Activated CD4-positive, alpha-beta T cell treated with anti-CD3 and anti-CD28 coated beads for 1 hour (primary cell): ENCODE results near the gene ARSB.
"Not testable (repeated sequence)": the region's sequence is repeated elsewhere in the genome, so short reads cannot be mapped to it uniquely, and the experiment has no call there.

Experiments
- DNase-seq: peaks from one replicate; pipeline ENCODE4 v3.0.0-alpha.2; 2020

Gene ARSB

GRCh38 chr5:78744951-78745534, 240.1 kb downstream of the ARSB start:
- no peak for DNase-seq

DNA sequence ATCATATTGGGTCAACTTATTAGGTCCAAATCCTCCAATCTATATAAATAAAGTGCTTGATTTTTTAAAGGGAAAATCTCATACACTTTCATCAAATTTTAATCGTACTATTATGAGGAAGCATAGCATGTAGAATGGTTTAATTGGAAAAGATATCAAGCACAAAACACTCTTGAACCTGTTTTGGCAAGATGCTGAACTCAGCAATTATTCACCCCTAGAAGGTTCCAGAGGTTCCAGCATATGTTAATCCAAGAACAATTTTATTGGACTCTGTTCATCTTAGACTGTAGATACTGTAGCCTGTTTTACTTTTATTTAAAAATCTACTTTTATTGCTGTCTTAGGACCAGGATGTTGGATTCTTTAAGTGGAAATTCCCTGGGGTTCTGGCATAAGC, 244.1 kb downstream of the ARSB start:
- DNase-seq = no peak

- no peak for DNase-seq
Observed at GRCh38 chr5:78738693-78739300, 246.3 kb downstream of the ARSB start.

- no peak for DNase-seq
Observed at GRCh38 chr5:78738104-78738503, 247.0 kb downstream of the ARSB start.

- no peak for DNase-seq
Observed at GRCh38 chr5:78735834-78736463, 249.2 kb downstream of the ARSB start.

- DNase-seq = no peak
Observed at GRCh38 chr5:78734950-78735349, 250.2 kb downstream of the ARSB start.

DNA sequence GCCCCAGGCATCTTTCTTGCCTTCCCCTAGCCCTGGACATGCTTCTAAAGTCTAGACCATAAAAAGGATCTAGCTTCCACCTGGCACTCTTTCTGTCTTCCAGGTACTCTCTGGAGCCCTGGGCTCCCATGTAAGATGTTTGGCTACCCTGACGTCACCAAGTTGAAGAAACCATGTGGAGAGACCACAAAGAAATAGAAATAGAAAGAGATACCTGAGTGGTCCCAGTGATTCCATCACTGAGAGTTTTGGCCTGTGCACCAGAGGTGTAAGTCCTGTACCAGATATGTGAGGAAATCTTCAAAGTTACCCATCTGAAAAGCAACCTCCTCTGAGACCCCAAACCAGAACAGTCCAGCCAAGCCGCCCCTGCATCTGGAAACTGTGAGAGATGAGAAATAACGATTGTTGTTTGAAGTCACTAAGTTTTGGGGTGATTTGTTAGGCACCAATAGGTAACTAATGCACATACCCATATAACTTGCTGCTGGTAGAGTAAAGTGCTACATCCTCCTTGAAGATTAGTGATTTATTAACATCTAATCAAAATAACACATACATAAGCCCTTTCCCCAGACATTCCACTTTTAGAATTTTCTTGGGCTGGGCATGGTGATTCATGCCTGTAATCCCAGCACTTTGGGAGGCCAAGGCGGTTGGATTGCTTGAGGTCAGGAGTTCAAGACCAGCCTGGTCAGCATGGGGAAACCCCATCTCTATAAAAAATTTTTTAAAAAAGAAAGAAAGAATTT, 250.8 kb downstream of the ARSB start:
- DNase-seq = no peak

DNA sequence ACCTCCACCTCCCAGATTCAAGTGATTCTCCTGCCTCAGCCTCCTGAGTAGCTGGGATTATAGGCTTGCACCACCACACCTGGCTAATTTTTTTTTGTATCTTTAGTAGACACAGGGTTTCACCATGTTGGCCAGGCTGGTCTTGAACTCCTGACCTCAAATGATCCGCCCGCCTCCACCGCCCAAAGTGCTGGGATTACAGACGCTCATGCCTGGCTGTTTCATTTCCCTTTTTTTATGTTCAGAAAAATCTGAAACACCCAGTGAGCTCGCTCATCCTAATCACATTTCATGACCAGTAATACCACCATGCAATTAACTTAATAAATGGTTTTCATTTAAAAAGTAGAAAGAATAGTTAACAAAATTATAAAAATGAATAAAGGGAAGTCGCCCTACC, 252.4 kb downstream of the ARSB start:
- not testable (repeated sequence) for DNase-seq

DNA sequence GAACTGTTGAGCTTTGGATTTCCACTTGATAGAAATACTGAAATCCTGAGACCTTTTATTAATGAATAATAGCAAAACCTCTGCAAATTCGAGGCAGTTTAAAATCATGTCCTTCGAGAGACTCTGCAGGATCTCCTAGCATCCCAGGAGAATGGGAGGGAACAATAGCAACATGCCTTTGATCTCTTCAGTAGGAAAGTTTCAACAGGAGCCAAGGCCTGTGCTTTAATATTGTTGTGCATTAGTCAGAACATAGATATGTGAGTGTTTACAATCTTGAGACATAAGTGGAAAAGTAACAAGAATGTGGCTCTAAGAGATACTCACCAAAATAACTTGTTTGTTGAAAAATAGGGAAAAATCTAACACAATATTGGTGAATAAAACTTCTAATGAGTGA, 253.2 kb downstream of the ARSB start:
- DNase-seq = no peak

DNA sequence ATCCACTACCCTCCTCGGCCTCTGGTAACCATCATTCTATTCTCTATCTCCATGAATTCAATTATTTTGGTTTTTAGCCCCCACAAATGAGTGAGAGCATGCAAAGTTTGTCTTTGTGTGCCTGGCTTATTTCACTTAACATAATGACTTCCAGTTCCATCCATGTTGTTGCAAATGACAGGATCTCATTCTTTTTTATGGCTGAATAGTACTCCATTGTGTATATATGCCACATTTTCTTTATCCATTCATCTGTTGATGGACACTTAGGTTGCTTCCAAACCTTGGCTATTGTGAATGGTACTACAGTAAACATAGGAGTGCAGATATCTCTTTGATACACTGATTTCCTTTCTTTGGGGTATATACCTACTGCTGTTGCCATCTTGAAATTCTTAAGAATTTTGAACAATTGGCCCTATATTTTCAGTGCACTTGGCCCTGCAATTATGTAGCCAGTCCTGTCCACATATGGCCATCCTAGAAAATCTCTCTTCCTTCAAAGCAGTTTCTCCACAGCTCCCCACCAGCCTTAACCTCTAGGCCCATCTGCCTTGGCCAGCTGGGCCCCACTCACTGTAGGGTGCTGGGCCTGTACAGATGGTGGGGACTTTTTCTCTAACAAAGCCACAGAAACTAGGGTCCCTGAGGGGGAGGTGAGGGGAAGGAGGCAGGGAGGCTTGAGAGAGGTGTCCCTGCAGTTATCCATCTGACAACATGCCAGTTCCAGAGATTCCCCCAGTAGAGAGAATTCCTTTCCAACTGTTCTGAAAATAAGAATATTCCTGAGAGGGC, 254.6 kb downstream of the ARSB start:
- no peak for DNase-seq

GRCh38 chr5:78727786-78728761, 257.0 kb downstream of the ARSB start:
- no peak for DNase-seq
